ENCODE measurements around the gene TRIM50.
"Not testable (repeated sequence)": the region's sequence is repeated elsewhere in the genome, so short reads cannot be mapped to it uniquely, and the experiment has no call there.

The TRIM50 gene

GRCh38 chr7:73327922-73328321, at the start of gene TRIM50, which contains the start of gene FKBP6:
TSS of gene TRIM50 (minus strand) at chr7:73328082. CDS start at chr7:73324787, 3,295 bp downstream.
TSS of gene FKBP6 (plus strand) at chr7:73328161. CDS start at chr7:73328429, 268 bp downstream.
- H3K27me3 Mint-ChIP-seq; H3K4me1 Mint-ChIP-seq; H3K27ac Mint-ChIP-seq; H3K9me3 Mint-ChIP-seq; H3K4me3 Mint-ChIP-seq; DNase-seq; ATAC-seq; H3K36me3 Mint-ChIP-seq (ENCODE audit: low read depth): not testable (repeated sequence)

GRCh38 chr7:73376671-73377412, 49.0 kb upstream of the TRIM50 start:
- H3K36me3 Mint-ChIP-seq (ENCODE audit: low read depth): no peaks in the 10 kb centered on the region
- no peak overlapping the region for H3K27ac Mint-ChIP-seq
- no peak overlapping the region for H3K4me3 Mint-ChIP-seq
- H3K9me3 Mint-ChIP-seq: no peaks in the 10 kb centered on the region
- ATAC-seq (no peak), DNase-seq (no peak)
- no peaks in the 10 kb centered on the region for H3K4me1 Mint-ChIP-seq
- peaks cover 27% of the 10 kb centered on the region for H3K27me3 Mint-ChIP-seq

- not testable (repeated sequence) for H3K9me3 Mint-ChIP-seq; H3K4me3 Mint-ChIP-seq; H3K4me1 Mint-ChIP-seq; H3K27ac Mint-ChIP-seq; ATAC-seq; DNase-seq; H3K36me3 Mint-ChIP-seq (ENCODE audit: low read depth)
- H3K27me3 Mint-ChIP-seq: peaks cover 27% of the 10 kb centered on the region
Observed at GRCh38 chr7:73376262-73376661, 48.4 kb upstream of the TRIM50 start.

GRCh38 chr7:73373741-73374140, 45.9 kb upstream of the TRIM50 start:
- H3K4me3 Mint-ChIP-seq: no peak overlapping the region
- no peak for ATAC-seq
- H3K4me1 Mint-ChIP-seq: no peaks in the 10 kb centered on the region
- H3K9me3 Mint-ChIP-seq: no peaks in the 10 kb centered on the region
- H3K27ac Mint-ChIP-seq: no peak overlapping the region
- no peaks in the 10 kb centered on the region for H3K36me3 Mint-ChIP-seq (ENCODE audit: low read depth)
- no peak for DNase-seq
- peaks cover 27% of the 10 kb centered on the region for H3K27me3 Mint-ChIP-seq

GRCh38 chr7:73369622-73370021, 41.7 kb upstream of the TRIM50 start:
- no peak for DNase-seq
- no peak for ATAC-seq
- H3K27ac Mint-ChIP-seq: no peak overlapping the region
- no peaks in the 10 kb centered on the region for H3K36me3 Mint-ChIP-seq (ENCODE audit: low read depth)
- H3K4me3 Mint-ChIP-seq: no peak overlapping the region
- no peaks in the 10 kb centered on the region for H3K9me3 Mint-ChIP-seq
- H3K27me3 Mint-ChIP-seq: peaks cover 2% of the 10 kb centered on the region
- H3K4me1 Mint-ChIP-seq: peaks cover 1% of the 10 kb centered on the region

- ATAC-seq: no peak
- no peak for DNase-seq
- peaks cover 1% of the 10 kb centered on the region for H3K4me1 Mint-ChIP-seq
- no peak overlapping the region for H3K4me3 Mint-ChIP-seq
- no peaks in the 10 kb centered on the region for H3K36me3 Mint-ChIP-seq (ENCODE audit: low read depth)
- H3K9me3 Mint-ChIP-seq: no peaks in the 10 kb centered on the region
- no peak overlapping the region for H3K27ac Mint-ChIP-seq
- H3K27me3 Mint-ChIP-seq: peaks cover 2% of the 10 kb centered on the region
Observed at GRCh38 chr7:73369009-73369408, 41.1 kb upstream of the TRIM50 start.

- H3K4me3 Mint-ChIP-seq: no peak overlapping the region
- H3K36me3 Mint-ChIP-seq (ENCODE audit: low read depth): no peaks in the 10 kb centered on the region
- no peaks in the 10 kb centered on the region for H3K9me3 Mint-ChIP-seq
- peaks cover 2% of the 10 kb centered on the region for H3K27me3 Mint-ChIP-seq
- peaks cover 1% of the 10 kb centered on the region for H3K4me1 Mint-ChIP-seq
- DNase-seq (no peak), ATAC-seq (no peak)
- H3K27ac Mint-ChIP-seq: no peak overlapping the region
Observed at GRCh38 chr7:73366990-73367389, 39.1 kb upstream of the TRIM50 start.

GRCh38 chr7:73366127-73366526, 38.2 kb upstream of the TRIM50 start:
- DNase-seq (no peak), ATAC-seq (no peak)
- peaks cover 2% of the 10 kb centered on the region for H3K27me3 Mint-ChIP-seq
- H3K9me3 Mint-ChIP-seq: no peaks in the 10 kb centered on the region
- no peaks in the 10 kb centered on the region for H3K36me3 Mint-ChIP-seq (ENCODE audit: low read depth)
- H3K27ac Mint-ChIP-seq: no peak overlapping the region
- H3K4me1 Mint-ChIP-seq: peaks cover 1% of the 10 kb centered on the region
- H3K4me3 Mint-ChIP-seq: no peak overlapping the region

- Mint-ChIP-seq H3K9me3 (no peaks in the 10 kb centered on the region), H3K27ac (no peak overlapping the region), H3K36me3 (ENCODE audit: low read depth) (no peaks in the 10 kb centered on the region), H3K27me3 (peaks cover 6% of the 10 kb centered on the region), H3K4me1 (peaks cover 1% of the 10 kb centered on the region), H3K4me3 (no peak overlapping the region)
- DNase-seq (no peak), ATAC-seq (no peak)
Observed at GRCh38 chr7:73364006-73364728, 36.3 kb upstream of the TRIM50 start.

- H3K27me3 Mint-ChIP-seq: peaks cover 6% of the 10 kb centered on the region
- no peak overlapping the region for H3K27ac Mint-ChIP-seq
- H3K4me1 Mint-ChIP-seq: peaks cover 2% of the 10 kb centered on the region
- no peaks in the 10 kb centered on the region for H3K9me3 Mint-ChIP-seq
- H3K4me3 Mint-ChIP-seq: no peak overlapping the region
- no peaks in the 10 kb centered on the region for H3K36me3 Mint-ChIP-seq (ENCODE audit: low read depth)
- DNase-seq (no peak), ATAC-seq (no peak)
Observed at GRCh38 chr7:73363225-73364005, 35.5 kb upstream of the TRIM50 start.

- not testable (repeated sequence) for DNase-seq; H3K4me3 Mint-ChIP-seq; H3K36me3 Mint-ChIP-seq (ENCODE audit: low read depth); H3K9me3 Mint-ChIP-seq; H3K27ac Mint-ChIP-seq; H3K4me1 Mint-ChIP-seq; ATAC-seq
- peaks cover 10% of the 10 kb centered on the region for H3K27me3 Mint-ChIP-seq
Observed at GRCh38 chr7:73360590-73360989, 32.7 kb upstream of the TRIM50 start.

GRCh38 chr7:73359746-73360375, 32.0 kb upstream of the TRIM50 start:
- H3K27ac Mint-ChIP-seq: no peak overlapping the region
- H3K36me3 Mint-ChIP-seq (ENCODE audit: low read depth): no peaks in the 10 kb centered on the region
- H3K4me3 Mint-ChIP-seq: no peak overlapping the region
- H3K9me3 Mint-ChIP-seq: no peaks in the 10 kb centered on the region
- DNase-seq (no peak), ATAC-seq (no peak)
- H3K27me3 Mint-ChIP-seq: peaks cover 10% of the 10 kb centered on the region
- H3K4me1 Mint-ChIP-seq: peaks cover 2% of the 10 kb centered on the region

GRCh38 chr7:73359306-73359705, 31.4 kb upstream of the TRIM50 start:
- H3K27me3 Mint-ChIP-seq: peaks cover 10% of the 10 kb centered on the region
- no peaks in the 10 kb centered on the region for H3K9me3 Mint-ChIP-seq
- no peak for DNase-seq
- no peak for ATAC-seq
- H3K27ac Mint-ChIP-seq: no peak overlapping the region
- no peaks in the 10 kb centered on the region for H3K36me3 Mint-ChIP-seq (ENCODE audit: low read depth)
- no peak overlapping the region for H3K4me3 Mint-ChIP-seq
- peaks cover 2% of the 10 kb centered on the region for H3K4me1 Mint-ChIP-seq

GRCh38 chr7:73358590-73359275, 30.9 kb upstream of the TRIM50 start:
- no peaks in the 10 kb centered on the region for H3K9me3 Mint-ChIP-seq
- H3K27ac Mint-ChIP-seq: no peak overlapping the region
- ATAC-seq (no peak), DNase-seq (no peak)
- peaks cover 2% of the 10 kb centered on the region for H3K4me1 Mint-ChIP-seq
- H3K27me3 Mint-ChIP-seq: peaks cover 10% of the 10 kb centered on the region
- no peaks in the 10 kb centered on the region for H3K36me3 Mint-ChIP-seq (ENCODE audit: low read depth)
- no peak overlapping the region for H3K4me3 Mint-ChIP-seq
